Tibial nerve (tissue), 4 donors: ENCODE results near the gene DEFB121. TPM values are rescaled to one million over a fixed set of nuclear protein-coding genes. Genes with fewer than 3 reads are reported as not detected.

Experiments
- DNase-seq, 2 donors: peaks; one replicate each; pipeline ENCODE4 v3.0.0-alpha.2; 2019; ENCODE audit warnings: low spot score in 2 of 2
- H3K27ac ChIP-seq, 4 donors: fragments of 200-600 bp; sonication (generic) in 3 of 4; one replicate each; pipeline ENCODE4 v1.5.1; 2017 to 2019; ENCODE audit warnings: mild to moderate bottlenecking in 1 of 4
- H3K27me3 ChIP-seq, 2 donors: fragments of 200-600 bp; sonication (generic) in 1 of 2; one replicate each; pipeline versions ENCODE4 v1.5.1 to v1.6.0; 2017 to 2019
- H3K36me3 ChIP-seq, 3 donors: fragments of 200-600 bp; sonication (generic); one replicate each; pipeline ENCODE4 v1.5.1; 2018 to 2019
- H3K4me1 ChIP-seq, 4 donors: fragments of 200-600 bp; sonication (generic) in 3 of 4; one replicate each; pipeline ENCODE4 v1.5.1; 2017 to 2019
- H3K4me3 ChIP-seq, 4 donors: fragments of 200-600 bp; sonication (generic) in 3 of 4; one replicate each; pipeline ENCODE4 v1.5.1; 2017 to 2019; ENCODE audit warnings: mild to moderate bottlenecking in 1 of 4, moderate library complexity in 1 of 4
- H3K9me3 ChIP-seq, 4 donors: fragments of 200-600 bp; sonication (generic) in 3 of 4; one replicate each; pipeline ENCODE4 v1.5.1; 2017 to 2019
- EP300 ChIP-seq, 2 donors: sonication (generic); formaldehyde crosslinking; IDR thresholded peaks; one replicate each; pipeline ENCODE4 v1.6.1; 2017; ENCODE audit warnings: antibody characterized with exemption in 2 of 2, mild to moderate bottlenecking in 1 of 2
- POLR2A ChIP-seq, 2 donors: fragments of 450-650 bp; IDR thresholded peaks; one replicate each; pipeline ENCODE4 v1.6.1; 2017; ENCODE audit warnings: antibody characterized with exemption in 2 of 2, mild to moderate bottlenecking in 2 of 2, moderate library complexity in 2 of 2
- WGBS, 2 donors: methylation state at CpG; one replicate each; pipeline ENCODE4 v1.1.5; 2018; 5-methylcytosine and 5-hydroxymethylcytosine counted together
- small RNA-seq: library from RNA; depleted of rRNA; stranded (forward); fragments of <200 nt; gene quantifications from one replicate; pipeline ENCODE3, GENCODE V24; 2016
- total RNA-seq, 4 donors: library from RNA; depleted of rRNA; stranded (reverse); fragments of >200 nt; gene quantifications; one replicate each; pipeline ENCODE4 v1.1.0, GENCODE V29; 2016
- TF ChIP-seq, protein P1 (sequence below), 5 experiments: fragments of 200-600 bp in 3 of 5; fragments of 450-650 bp in 2 of 5; sonication (generic) in 3 of 5; IDR thresholded peaks; one replicate each; pipeline ENCODE4 v1.5.1; 2016 to 2019; ENCODE audit warnings: antibody characterized with exemption in 5 of 5, mild to moderate bottlenecking in 3 of 5, moderate library complexity in 2 of 5

DEFB121 gene
- total RNA-seq, 4 donors from 2014 or later = not detected

DNA sequence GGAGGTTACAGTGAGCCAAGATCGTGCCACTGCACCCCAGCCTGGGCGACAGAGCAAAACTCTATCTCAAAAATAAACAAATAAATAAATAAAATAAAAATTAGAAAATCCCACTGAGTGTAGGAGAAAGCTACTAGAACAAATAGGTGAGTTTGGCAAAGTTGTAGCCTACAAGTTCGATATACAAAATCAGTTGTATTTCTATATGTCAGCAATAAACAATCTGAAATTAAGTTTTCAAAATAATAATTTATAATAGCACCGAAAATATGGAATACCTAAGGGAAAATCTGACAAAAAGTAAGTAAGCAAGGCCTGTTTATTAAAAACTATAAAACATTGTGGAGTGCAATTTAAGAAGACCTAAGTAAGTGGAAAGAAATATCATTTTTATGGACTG is 42.7 kb downstream of the DEFB121 start:
- 71 to 72% methylated on average over 4 of the region's 4 CpGs for whole genome bisulfite sequencing, 2 donors
- Histone ChIP-seq H3K4me1 (no peaks in the 10 kb centered on the region), H3K27ac (no peak overlapping the region), H3K36me3 (no peaks in the 10 kb centered on the region), H3K4me3 (no peak overlapping the region), H3K27me3 (no peaks in the 10 kb centered on the region), H3K9me3 (peaks cover 0 to 17% (median 0%) of the 10 kb centered on the region in 4 donors)
- TF ChIP-seq EP300 (IDR thresholded peaks at IDR 0.05) = no peak
- no peak for TF ChIP-seq POLR2A (IDR thresholded peaks at IDR 0.05)
- TF ChIP-seq, protein P1, sequence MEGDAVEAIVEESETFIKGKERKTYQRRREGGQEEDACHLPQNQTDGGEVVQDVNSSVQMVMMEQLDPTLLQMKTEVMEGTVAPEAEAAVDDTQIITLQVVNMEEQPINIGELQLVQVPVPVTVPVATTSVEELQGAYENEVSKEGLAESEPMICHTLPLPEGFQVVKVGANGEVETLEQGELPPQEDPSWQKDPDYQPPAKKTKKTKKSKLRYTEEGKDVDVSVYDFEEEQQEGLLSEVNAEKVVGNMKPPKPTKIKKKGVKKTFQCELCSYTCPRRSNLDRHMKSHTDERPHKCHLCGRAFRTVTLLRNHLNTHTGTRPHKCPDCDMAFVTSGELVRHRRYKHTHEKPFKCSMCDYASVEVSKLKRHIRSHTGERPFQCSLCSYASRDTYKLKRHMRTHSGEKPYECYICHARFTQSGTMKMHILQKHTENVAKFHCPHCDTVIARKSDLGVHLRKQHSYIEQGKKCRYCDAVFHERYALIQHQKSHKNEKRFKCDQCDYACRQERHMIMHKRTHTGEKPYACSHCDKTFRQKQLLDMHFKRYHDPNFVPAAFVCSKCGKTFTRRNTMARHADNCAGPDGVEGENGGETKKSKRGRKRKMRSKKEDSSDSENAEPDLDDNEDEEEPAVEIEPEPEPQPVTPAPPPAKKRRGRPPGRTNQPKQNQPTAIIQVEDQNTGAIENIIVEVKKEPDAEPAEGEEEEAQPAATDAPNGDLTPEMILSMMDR (IDR thresholded peaks at IDR 0.05) = no peak
- DNase-seq = no peak

DNA sequence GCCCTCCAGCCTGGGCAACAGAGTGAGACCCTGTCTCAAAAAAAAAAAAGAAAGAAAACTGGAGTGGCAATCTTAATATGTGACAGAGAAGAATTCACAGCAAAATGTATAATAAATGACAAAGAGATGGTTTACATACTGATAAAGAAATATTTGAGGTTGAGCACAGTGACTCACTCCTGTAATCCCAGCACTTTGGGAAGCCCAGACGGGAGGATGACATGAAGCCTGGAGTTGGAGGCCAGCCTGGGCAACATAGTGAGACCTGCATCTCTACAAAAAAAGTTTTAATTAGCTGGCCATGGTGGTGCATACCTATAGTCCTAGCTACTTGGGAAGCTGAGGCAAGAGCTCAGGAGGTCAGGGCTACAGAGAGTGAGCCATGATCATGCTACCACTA is 50.0 kb downstream of the DEFB121 start:
- DNase-seq = no peak
- Histone ChIP-seq H3K4me1 (no peaks in the 10 kb centered on the region), H3K36me3 (no peaks in the 10 kb centered on the region), H3K4me3 (no peak overlapping the region), H3K27ac (no peak overlapping the region), H3K27me3 (no peaks in the 10 kb centered on the region), H3K9me3 (peaks cover 0 to 16% (median 0%) of the 10 kb centered on the region in 4 donors)
- 69 to 70% methylated on average over 1 of the region's 1 CpG for WGBS, 2 donors
- TF ChIP-seq, protein P1 (IDR thresholded peaks at IDR 0.05) = no peak
- TF ChIP-seq EP300 (IDR thresholded peaks at IDR 0.05) = no peak
- TF ChIP-seq POLR2A (IDR thresholded peaks at IDR 0.05) = no peak

Small RNAs within 50 kb of the gene (small RNA-seq; reads per million reads assigned to genes)
- gene DEFB117 (not detected), gene RF00561 (not detected), gene RNA5SP480 (not detected)

Other genes starting within 250 kb of the DEFB121 start
- gene DEFB115, start 148.6 kb downstream of the DEFB121 start, total RNA-seq = not detected
- gene DEFB116, start 97.6 kb downstream of the DEFB121 start, total RNA-seq = not detected
- not detected for gene DEFB118, start 37.6 kb downstream of the DEFB121 start, total RNA-seq
- not detected for gene DEFB119, start 15.6 kb downstream of the DEFB121 start, total RNA-seq
- gene DEFB123, start 34.4 kb upstream of the DEFB121 start, total RNA-seq = not detected
- gene DEFB124, start 68.9 kb upstream of the DEFB121 start, total RNA-seq = not detected
- gene REM1, start 69.1 kb upstream of the DEFB121 start, total RNA-seq = 10 to 100 TPM in 1 of 4 donors, 1 to 10 TPM in 3; 4.4 to 12.0 (median 5.5) TPM
- gene HM13, start 108.2 kb upstream of the DEFB121 start, total RNA-seq = 10 to 100 TPM; 54.8 to 86.7 (median 75.8) TPM
- gene ID1, start 199.1 kb upstream of the DEFB121 start, total RNA-seq = 100 to 1,000 TPM; 524 to 962 (median 571) TPM
- 1 to 10 TPM in 3 of 4 donors, not detected in 1; 1.6 to 8.2 (median 4.2) TPM for gene COX4I2, start 231.7 kb upstream of the DEFB121 start, total RNA-seq